HepG2 (cell line): ENCODE data around the gene DENND4A.

Experiments used
- CREM ChIP-seq, 2 experiments: sonication (generic) in 1 of 2; formaldehyde crosslinking in 1 of 2; IDR thresholded peaks; 2 replicates each; pipeline versions ENCODE4 v1.4.0 to v1.6.1; 2016 to 2020; ENCODE audit warnings: antibody characterized with exemption in 1 of 2, mild to moderate bottlenecking in 1 of 2, missing genetic modification reagents in 1 of 2
- PLRG1 ChIP-seq: fragments of 450-650 bp; conservative IDR thresholded peaks from 2 replicates; pipeline ENCODE4 v1.6.1; 2016
- POLR2AphosphoS5 ChIP-seq: IDR thresholded peaks from 2 replicates; pipeline ENCODE4 v1.6.1; 2012; ENCODE audit warnings: low read depth, low read length
- RAD51 ChIP-seq: fragments of 450-650 bp; IDR thresholded peaks from 2 replicates; pipeline ENCODE4 v1.6.1; 2016; ENCODE audit warnings: borderline replicate concordance
- SMARCC2 ChIP-seq: fragments of 450-650 bp; IDR thresholded peaks from 2 replicates; pipeline ENCODE4 v1.6.1; 2017; ENCODE audit warnings: antibody characterized with exemption, mild to moderate bottlenecking
- SMC3 ChIP-seq: IDR thresholded peaks from 2 replicates; pipeline ENCODE4 v1.6.1; 2011; ENCODE audit warnings: low read length, improper control_type of control experiment
- SP1 ChIP-seq, 2 experiments: fragments of 450-650 bp in 1 of 2; sonication (generic) in 1 of 2; formaldehyde crosslinking in 1 of 2; IDR thresholded peaks; 2 replicates each; pipeline versions ENCODE4 v1.4.0 to v1.6.1; 2016 to 2020; ENCODE audit warnings: missing genetic modification reagents in 1 of 2
- XBP1 ChIP-seq: sonication (generic); formaldehyde crosslinking; IDR thresholded peaks from 2 replicates; pipeline ENCODE4 v1.5.0; 2020; ENCODE audit warnings: missing genetic modification reagents
- XRCC5 ChIP-seq: fragments of 200-400 bp; formaldehyde crosslinking; optimal IDR thresholded peaks from 2 replicates; pipeline ENCODE3; 2017; ENCODE audit warnings: mild to moderate bottlenecking, low read length
- YY1 ChIP-seq: IDR thresholded peaks from 2 replicates; pipeline ENCODE4 v1.6.1; 2011; ENCODE audit warnings: low read length, low read depth, moderate library complexity, mild to moderate bottlenecking; ENCODE audit not compliant: insufficient read depth, insufficient replicate concordance
- ZNF121 ChIP-seq: sonication (generic); formaldehyde crosslinking; IDR thresholded peaks from 2 replicates; pipeline ENCODE4 v1.5.0; 2020; ENCODE audit warnings: mild to moderate bottlenecking, missing genetic modification reagents
- ZNF124 ChIP-seq: sonication (generic); formaldehyde crosslinking; IDR thresholded peaks from 2 replicates; pipeline ENCODE4 v1.4.0; 2020; ENCODE audit warnings: missing genetic modification reagents
- ZNF207 ChIP-seq: fragments of 450-650 bp; IDR thresholded peaks from 2 replicates; pipeline ENCODE4 v1.6.1; 2016; ENCODE audit warnings: antibody characterized with exemption, borderline replicate concordance
- TF ChIP-seq, protein P1 (sequence below): IDR thresholded peaks from 2 replicates; pipeline ENCODE4 v1.6.1; 2012; ENCODE audit warnings: inconsistent platforms

DNA sequence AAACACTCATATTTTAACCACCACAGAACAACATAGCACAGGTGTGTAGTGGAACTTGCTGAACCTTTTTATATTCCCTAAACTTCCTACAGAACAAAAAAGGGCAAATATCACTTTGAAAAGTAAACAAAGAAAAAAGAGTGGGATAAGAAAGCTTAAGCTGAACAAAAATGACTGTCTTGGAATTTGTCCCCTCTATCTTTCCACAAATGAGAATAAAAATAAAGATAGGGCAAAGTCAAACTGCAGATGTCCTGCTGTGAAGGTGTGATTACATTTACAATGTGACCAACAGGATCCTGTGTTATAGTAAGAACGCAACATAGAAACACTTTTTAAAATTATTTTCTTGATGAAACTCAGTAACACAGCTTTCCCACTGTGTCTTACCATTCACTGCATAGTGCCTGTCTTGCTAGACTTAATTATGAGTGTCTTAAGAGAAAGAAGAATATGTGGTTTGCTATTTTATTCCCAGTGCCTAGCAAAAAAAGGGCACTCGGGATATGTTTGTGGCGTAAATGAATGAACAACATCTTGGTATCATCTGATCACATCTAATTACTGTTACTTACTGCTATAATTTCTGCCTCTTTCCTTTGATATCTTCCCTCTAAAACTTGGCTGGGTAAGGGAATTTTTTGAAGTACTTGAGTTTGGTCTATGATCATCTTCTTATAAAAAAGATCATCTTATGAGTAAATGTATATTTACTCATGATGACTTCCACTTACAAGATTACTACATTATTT, 67.5 kb downstream of the DENND4A start:
- TF ChIP-seq POLR2AphosphoS5 (no peak), RAD51 (no peak), XRCC5 (no peak), ZNF124 (CRISPR knock-in tag) (no peak), SMC3 (no peak), YY1 (no peak), XBP1 (CRISPR knock-in tag) (no peak), CREM (IDR thresholded peaks at IDR 0.05) (peak; percentile 13; the same call in 1 of the 2 replicates), CREM (CRISPR knock-in tag; IDR thresholded peaks at IDR 0.05) (no peak), ZNF207 (no peak), SP1 (IDR thresholded peaks at IDR 0.05) (no peak), SP1 (CRISPR knock-in tag; IDR thresholded peaks at IDR 0.05) (no peak), ZNF121 (CRISPR knock-in tag) (no peak), SMARCC2 (no peak), PLRG1 (no peak)
- TF ChIP-seq, protein P1, sequence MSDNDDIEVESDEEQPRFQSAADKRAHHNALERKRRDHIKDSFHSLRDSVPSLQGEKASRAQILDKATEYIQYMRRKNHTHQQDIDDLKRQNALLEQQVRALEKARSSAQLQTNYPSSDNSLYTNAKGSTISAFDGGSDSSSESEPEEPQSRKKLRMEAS = no peak
